T follicular helper cell (primary cell): ENCODE measurements around the gene ASTN2.
"Not testable (repeated sequence)": the region's sequence is repeated elsewhere in the genome, so short reads cannot be mapped to it uniquely, and the experiment has no call there.

Source experiments
- DNase-seq: peaks from one replicate; pipeline ENCODE4 v3.0.0-alpha.2; 2020; ENCODE audit warnings: low read depth

The ASTN2 gene

GRCh38 chr9:117074342-117074662 lies 340.6 kb downstream of the ASTN2 start:
- no peak for DNase-seq

GRCh38 chr9:117073539-117074341 lies 341.1 kb downstream of the ASTN2 start:
- no peak for DNase-seq

- DNase-seq = no peak
These were observed 341.8 kb downstream of the ASTN2 start for GRCh38 chr9:117073071-117073470.

GRCh38 chr9:117072216-117072615 lies 342.6 kb downstream of the ASTN2 start:
- no peak for DNase-seq

GRCh38 chr9:117071673-117072207 lies 343.1 kb downstream of the ASTN2 start:
- not testable (repeated sequence) for DNase-seq

GRCh38 chr9:117063721-117064471 lies 351.0 kb downstream of the ASTN2 start:
- no peak for DNase-seq

DNA sequence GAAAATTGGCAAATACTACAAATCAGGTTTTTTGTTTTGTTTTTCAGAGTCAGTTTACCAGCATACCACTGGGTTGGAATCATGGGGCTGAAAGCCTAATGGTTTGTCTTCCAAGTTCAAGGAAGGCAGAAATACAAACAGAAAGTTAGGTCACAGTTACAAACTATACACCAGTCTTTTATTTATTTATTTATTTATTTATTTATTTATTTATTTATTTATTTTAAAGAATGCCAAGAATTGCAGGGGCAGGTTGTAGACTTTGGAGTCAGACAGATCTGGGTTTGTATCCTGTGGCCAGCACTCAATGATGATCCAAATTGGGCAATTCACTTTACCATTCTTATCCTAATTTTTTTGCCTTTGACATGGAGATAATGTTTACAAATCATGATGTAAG lies 353.9 kb downstream of the ASTN2 start:
- no peak for DNase-seq

GRCh38 chr9:117050007-117050406 lies 364.9 kb downstream of the ASTN2 start:
- no peak for DNase-seq

GRCh38 chr9:117046666-117047327 lies 368.1 kb downstream of the ASTN2 start:
- DNase-seq = no peak

GRCh38 chr9:117044241-117044640 lies 370.6 kb downstream of the ASTN2 start:
- DNase-seq = no peak

GRCh38 chr9:117043159-117043558 lies 371.7 kb downstream of the ASTN2 start:
- no peak for DNase-seq

DNA sequence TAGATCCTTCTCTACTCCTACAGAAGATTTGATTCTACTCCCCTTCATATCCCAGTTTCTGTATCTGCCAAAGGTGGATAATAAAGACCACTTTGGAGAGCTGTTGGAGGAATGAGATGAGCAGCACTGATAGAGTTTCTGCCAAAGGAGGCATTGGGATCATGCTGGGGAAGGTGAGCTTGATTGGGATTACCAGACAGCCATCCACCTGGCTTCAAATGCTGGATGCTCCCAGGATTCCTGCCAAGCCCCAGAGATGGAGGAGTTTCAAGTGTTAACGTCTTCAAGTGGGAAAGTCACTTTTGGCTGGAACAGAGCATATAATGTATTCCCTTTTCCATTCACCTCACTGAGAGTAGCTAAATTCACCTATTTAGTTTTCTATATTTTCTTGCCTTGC lies 379.3 kb downstream of the ASTN2 start:
- no peak for DNase-seq

GRCh38 chr9:117034866-117035265 lies 380.0 kb downstream of the ASTN2 start:
- no peak for DNase-seq

GRCh38 chr9:117030254-117030768 lies 384.5 kb downstream of the ASTN2 start:
- no peak for DNase-seq

DNA sequence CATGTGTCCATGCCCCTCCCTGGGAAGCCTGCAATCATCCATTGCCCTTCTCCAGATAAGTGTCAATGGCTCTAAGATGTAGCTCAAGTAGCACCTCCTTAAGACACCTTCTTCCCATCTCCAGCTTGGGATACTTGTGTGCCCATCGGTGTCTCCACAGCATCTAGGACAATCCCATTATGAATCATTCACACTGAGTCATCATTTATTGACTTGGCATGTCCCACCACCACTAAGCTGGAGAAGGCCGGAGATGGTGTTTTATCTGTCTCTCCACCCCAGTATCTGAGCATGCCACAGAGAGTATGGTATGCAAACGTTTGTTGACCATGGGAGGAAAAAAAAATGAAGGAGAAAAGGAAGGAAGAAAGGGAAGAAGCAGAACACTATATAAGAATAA lies 385.5 kb downstream of the ASTN2 start:
- DNase-seq = no peak

- no peak for DNase-seq
These were observed 386.6 kb downstream of the ASTN2 start for GRCh38 chr9:117028103-117028858.

- no peak for DNase-seq
These were observed 393.0 kb downstream of the ASTN2 start for GRCh38 chr9:117021906-117022305.

GRCh38 chr9:117018966-117019617 lies 395.8 kb downstream of the ASTN2 start:
- no peak for DNase-seq

DNA sequence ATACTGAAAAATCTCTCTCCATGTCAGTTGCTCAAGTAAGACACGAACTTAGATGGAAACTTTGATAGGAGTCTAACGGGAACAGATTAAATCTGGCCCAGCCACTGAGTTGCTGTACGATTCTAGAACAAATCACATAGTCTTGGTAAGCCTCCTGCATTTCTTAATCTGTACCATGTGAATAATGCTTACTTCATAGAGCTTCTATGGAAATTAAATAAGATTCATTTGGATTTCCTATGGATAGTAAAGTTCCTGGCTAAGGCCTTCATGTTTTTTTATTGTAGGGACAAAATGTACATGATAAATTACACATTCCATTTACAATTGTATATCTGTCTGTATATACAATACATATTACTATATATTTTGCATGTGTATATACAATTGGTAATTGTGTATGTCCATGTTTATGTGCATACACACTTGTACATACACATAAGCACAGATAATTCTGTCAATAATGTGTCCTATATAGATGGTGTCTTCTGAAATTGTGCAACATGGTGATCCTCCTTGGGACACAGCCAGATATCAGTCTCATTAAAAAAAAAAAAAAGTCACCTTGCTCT lies 397.4 kb downstream of the ASTN2 start:
- DNase-seq = no peak

DNA sequence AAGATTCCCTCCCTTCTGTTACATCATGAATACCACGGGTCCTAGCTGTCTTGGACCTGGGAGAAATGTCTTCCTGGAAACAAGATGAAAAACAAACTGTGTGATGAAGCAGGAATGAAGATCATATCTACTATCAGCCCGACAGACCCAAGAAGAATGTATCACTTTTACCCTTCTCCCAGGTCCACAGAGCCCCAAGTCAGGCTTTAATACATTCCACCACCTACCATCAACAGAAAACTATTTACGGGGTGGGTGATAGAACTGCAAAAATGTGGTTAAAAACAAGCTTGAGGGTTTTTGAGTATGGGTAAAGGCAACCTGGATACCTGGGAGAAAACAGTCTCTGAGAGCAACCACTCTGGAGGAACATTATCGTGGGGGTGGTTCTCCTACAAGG lies 400.8 kb downstream of the ASTN2 start:
- DNase-seq = no peak
